DMS53 (cell line): ENCODE data around the gene GRM5.
"Not testable (repeated sequence)": the region's sequence is repeated elsewhere in the genome, so short reads cannot be mapped to it uniquely, and the experiment has no call there.

Experiments used
- DNase-seq: peaks from one replicate; lab custom pipeline; 2025; lab: John Stamatoyannopoulos, UW

The GRM5 gene

DNA sequence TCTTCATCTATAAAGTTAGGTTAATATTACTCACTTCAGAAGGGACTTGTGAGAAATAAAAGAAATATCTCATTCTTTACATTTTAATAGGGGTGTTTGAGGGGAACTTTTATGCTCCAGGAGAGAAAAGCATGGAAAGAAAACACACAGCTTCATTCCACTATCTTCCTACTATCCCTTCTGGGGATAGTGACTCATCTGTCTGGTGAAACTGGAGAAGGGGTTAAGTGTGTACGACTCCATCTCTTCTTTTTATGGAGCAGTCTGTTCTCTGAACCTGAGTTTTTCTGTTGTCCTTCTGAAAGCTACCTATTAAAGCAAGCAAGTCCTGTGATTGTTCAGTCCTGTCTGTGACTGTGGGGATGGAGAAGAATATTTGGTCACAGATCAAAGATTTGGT, 227.6 kb downstream of the GRM5 start:
- peak; percentile 63 for DNase-seq

DNA sequence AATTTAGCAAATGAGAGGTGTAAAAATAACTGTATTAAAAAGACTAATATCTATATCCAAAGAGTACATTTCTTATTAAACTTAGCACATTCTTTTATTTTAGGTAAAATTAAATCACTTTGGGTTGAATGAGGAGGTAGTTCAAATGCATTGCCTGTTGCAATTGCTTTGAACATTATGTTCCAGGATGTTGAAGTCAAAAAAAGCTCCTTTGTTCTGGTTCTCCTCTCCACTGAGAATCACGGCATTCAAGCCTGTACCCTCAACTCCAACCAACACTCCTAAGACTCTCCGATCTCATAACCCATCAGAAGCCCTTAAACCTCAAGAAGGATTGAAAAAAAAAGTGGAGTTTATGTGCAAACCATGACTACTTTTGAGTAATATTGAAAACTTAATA, 230.1 kb downstream of the GRM5 start:
- not testable (repeated sequence) for DNase-seq

DNA sequence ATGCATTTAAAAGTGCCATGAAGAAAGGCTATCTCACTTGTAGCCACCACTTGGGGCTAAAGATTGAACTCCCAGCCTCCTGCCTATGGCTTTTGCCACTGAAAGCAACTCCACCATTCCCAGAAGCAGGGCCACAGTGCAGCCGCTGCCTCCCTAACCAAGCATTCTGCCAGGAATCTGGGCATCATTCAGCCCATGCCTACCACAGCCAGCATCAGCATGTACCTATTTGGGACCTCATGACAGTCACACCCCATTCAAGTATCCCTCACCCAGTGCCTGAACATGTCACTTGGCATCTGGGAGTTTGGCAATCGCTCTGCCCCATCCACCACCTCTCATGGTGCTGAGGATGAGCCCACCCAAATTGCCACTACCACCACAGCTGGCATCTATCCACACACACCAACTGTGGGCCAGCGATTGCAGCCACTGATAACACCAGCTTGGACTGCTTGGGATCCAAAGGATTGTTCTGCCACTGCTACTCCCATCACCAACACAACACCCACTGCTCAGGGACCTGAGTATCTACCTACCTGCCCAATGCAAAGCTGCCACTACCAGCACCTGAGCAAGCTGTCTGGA, 234.4 kb downstream of the GRM5 start:
- DNase-seq, result no peak

DNA sequence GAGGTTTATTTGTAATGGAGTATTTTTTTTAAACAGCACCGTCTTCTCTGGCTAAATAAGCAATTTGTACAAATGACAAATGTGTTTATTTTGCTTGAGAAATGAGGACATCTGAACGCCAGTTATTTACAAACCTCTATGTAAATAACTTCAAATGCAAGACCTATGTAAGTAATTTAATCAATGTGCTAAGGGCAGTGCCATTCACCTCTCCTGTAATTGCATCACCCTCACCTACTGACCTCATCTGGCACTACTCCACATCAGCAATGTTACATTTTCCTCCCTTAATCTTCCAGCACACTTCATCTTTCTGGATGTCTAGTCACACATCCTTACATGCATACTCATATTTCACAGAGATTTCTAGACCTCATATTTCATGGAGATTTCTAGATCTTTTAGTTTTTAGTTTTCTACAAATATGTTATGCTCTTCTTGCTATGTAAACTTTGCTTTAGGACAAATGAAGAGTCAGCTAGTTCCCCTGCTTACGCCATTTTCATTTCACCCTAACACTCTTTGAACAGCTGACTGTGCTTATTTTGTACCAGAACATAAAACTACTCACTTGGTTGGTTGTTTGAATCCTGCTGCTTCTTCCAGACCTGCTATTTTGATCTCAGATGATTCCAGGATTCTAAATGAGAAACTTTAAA, 238.6 kb downstream of the GRM5 start:
- peak; percentile 65 for DNase-seq

DNA sequence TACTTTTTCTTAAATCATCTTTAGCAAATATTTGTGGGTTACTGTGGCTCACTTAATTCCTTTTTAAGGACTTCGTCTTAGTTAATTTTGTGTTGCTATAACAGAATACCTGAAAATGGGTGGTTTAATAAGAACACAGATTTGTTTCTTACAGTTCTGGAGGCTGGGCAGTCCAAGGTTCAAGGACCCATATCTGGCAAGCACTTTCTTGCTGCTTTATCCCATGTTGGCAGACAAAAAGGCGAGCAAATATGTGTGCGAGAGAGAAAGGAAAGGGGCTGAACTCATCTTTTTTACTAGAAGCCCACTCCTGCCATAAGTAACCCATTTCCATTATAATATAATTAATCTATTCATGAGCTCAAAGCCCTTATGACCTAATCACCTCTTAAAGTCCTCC, 246.2 kb downstream of the GRM5 start:
- no peak for DNase-seq

DNA sequence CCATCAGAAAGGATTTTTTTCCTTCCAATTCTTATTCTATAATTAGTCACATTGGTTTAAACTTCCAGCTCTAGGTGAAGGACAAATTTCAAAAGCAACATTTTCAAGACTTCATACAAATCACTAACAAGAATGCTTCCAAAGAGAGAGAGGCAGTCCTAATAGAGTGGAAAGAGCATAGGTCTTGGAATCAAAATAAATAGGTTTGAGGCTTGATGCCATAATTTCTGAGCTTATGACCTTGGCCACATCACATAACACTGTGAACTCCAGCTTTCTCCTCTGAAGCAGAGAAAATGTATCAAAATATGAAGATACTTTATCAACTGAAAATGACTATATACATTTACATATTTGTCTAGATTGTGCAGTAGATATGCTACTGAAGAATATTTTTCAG, 246.8 kb downstream of the GRM5 start:
- DNase-seq, result no peak

DNA sequence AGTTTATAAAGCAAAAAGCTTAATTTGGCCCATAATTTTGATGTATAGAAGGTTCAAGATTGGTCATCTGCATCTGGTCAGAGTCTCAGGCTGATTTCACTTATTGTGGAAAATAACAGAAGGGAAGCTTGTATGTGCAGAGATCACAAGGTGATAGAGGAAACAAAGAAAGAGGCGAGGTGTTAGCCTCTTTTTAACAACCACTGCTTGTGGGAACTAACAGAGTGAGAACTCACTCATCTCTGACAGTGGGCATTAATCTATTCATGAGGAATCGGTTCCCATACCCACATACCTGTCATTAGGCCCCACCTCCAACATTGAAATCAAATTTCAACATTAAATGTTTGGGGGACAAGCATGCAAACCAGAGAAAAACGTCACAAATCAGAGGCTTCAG, 250.3 kb downstream of the GRM5 start:
- no peak for DNase-seq

DNA sequence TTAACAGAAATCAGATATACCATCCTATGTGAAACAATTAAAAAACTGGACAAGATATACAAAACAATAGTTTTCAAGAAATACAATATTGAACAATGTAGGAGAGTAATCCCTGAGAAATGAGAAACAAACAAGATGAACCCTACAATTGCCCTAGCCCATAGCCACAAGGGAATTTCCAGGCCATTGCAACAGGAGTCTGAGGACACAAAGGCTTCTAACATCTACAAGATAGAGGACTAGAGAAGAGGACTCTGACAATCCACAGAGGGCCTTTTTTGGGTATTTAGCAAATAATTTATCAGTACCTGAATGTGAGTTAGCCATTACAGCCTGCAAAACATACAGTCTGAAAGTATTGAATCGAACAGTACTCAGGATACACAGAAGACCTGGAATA, 251.7 kb downstream of the GRM5 start:
- DNase-seq, result no peak

DNA sequence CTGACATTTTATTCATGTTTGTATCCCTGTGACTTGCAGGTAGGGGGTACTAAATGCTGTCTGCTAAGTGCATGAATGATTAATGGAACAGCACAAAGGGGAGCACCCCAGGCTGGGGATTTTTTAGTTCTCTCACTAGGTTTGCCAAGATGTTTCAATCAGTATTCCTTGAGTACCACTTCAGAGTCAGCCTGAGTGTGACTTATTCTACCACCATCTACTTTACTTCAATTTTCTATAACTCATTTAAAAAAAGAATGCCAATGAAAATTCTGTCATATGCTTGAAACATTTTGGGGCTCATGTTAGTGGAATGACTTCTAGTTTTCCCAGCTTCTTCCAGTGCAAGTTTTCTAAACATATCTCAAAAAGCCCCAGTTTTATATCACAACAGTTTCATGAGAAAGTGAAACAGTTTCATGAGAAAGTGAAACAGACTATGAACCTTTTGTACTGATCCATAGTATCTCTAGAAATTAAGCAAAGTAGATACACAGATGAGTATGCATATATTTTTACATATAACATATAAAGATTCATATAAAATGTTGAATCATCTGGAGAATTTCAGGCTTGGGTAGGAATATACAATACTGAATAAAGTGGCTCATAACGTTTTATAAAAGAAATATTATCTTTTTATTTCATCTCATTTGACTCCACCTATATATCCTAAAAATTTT, 252.4 kb downstream of the GRM5 start:
- no peak for DNase-seq

DNA sequence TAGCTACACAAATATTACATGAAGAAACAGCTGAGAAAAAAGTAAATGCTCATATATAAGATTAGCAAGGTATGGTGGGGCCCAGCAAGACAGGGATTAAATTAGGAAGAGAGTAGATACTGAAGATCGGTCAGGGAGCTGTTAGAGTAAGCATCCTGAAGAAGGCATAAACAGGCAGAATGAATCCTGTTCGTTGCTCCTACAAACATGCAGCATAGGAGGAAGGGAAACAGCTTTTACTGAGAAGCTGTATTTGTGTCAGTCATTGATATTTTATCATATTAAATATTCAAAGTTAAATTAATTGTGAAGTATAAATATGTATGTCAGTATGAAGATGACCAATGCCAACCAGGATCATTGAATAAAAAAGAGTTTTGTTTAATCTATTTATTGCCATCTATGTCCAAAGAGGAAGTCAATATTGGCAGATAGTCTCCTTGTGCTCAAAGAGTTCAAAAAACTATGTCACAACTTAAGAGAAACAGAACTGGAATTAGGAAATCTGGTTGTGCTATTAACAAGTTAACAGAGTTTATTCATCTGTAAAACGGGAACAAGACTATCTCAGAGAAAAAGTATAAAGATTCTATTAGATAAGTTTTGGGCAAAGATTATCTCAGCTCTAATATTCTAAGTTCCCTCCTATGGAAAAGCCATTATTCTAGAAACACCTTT, 255.2 kb downstream of the GRM5 start:
- DNase-seq, result no peak

DNA sequence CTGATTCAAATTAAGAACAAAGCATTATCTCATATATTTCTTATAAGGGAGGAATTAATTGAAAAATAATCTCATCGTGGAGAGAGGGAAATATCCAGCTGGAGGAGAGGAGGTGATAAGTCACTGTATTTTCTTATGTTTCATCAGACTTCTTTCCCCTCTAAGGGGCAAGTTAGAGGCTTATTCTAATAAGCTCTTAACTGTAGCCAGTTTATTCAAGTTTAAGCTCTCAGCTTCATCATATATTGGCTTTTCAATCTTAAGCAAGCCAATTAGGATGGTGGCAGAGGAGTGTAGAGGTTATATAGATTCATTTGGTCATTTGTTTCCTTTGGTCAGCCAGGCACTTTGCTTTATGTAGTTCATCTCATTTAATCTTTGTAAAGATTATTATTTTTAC, 256.7 kb downstream of the GRM5 start:
- no peak for DNase-seq

DNA sequence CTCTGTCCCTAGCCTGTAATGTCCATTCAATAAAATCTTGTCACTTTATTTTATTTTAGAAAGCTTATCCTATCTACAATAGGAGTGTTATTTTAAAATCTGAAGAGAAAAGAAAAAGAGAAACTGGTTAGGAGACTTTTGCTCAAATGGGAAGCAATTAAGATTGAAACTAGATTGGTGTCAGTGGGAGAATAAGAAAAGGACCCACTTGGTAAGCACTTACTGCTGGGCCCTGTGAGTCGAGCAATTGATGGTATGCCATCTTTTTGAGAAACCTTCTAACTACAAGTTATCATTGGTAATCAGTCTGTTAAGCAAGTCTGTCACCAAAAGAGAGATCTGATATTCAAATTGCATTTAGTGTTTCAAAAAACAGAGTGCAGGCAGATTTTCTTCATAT, 258.4 kb downstream of the GRM5 start:
- no peak for DNase-seq

DNA sequence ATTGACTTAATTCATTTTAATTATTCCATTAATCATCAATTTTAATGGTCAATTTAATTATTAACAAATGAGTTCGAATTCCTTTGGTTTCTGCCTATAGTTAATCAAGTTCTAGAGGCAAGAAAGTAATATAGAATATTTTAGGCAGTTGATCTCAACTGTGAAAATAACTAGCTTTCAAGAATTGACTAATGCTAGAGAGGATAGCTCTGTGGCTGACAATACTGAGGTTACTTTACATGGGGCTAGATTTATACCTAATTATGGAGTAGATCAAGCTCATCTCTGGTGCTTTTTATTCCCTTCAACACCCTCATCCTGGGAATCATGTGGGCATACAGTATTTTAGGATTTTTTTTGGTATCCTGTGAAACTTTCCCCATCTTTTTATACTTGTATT, 259.4 kb downstream of the GRM5 start:
- DNase-seq, result no peak

DNA sequence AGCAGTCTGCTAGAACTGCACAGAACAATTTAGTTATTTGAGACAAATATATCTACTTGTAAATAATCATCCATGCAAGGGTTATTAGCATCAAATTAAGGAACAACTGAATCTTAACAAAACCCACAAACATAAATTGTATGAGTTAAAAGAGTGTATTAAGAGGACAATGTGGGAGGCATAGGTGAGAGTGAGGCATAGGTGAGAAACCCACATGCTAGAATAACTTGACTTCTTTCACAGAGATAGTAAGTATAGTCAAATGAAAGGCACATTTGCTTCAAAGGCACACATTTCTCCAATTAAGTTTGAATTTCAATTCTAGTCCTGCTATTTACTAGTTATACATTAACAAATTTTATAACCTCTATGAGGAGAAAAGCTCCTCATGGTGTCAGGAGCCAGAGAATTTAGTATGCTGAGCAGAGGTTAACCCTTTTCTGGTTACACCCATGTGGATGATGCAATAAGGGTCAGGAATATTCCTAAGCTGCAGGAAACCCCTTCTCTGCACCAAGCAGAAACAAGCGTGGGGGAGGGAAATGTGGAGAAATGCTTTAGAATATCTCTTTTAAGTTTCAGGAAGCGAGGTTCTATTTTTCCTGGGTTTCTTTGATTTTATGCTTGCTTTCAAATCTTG, 264.2 kb downstream of the GRM5 start:
- DNase-seq, result peak; percentile 43

DNA sequence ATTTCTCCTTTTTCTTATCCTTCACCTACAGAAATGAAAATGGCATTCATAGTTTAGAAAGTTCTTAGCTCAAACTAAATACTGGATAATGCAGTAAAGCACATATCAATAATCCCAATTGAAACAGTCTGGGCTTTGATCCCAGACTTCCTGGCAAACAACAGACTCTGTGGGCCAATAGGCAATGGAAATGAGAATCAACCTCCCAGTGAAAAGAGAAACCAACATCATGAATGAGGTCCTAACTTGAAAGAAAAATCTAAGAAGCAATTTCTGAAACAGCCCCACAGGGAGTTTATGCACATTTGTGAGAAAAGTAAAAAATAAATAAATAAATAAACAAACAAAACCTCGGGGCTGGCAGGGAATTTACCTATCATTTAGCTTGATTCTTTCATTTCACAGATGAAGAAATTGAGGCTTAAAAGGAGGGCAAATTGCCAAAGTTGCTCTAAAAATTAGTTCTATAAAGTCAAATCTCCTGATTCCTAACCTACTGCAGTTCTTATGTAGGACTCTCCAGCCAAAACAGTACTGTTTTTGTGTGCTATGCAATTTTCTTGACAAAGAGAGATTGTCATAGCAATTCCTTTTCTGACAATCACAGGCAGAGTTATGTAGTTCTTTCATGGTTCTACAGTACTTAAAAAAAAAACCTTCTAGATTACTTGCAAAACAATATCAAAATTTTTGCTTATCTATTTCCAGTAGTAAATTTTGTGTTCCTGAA, 265.8 kb downstream of the GRM5 start:
- peak; percentile 15 for DNase-seq

DNA sequence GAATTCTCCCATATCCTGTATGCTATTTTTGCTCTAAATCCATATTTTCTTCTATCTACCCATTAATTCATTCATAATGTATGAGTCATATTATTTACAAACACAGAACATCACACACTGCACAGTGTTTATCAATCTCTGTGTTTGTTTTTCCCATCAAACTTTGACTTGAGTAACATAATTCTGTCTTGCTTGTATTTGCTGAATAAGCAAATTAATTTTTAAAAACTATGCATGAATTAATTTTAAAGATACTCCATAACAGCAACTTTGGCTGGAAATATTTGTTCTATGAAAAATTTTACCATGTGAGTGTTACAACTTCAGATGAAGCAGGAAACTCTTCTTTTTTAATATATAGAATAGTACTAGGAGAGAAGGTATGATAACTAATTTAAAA, 275.6 kb downstream of the GRM5 start:
- DNase-seq, result peak; percentile 16

DNA sequence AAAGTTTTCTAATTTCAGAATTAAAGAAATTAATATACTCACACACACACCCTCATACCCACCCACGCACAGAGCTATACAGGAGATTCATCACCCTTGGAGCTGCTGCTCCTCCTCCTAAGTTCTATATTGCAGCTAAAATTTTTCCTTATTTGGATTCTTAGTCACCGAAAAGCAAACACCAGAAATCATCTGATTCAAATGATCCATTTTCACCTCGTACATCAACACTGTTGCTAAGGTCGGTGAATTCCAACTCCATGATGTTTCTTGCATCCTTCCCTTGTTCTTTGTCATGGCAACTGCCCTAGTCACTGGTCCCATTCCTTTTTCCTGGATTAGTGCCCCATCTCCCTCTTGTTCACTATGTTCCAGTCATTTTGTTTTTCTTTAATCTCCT, 286.2 kb downstream of the GRM5 start:
- DNase-seq, result peak; percentile 83

DNA sequence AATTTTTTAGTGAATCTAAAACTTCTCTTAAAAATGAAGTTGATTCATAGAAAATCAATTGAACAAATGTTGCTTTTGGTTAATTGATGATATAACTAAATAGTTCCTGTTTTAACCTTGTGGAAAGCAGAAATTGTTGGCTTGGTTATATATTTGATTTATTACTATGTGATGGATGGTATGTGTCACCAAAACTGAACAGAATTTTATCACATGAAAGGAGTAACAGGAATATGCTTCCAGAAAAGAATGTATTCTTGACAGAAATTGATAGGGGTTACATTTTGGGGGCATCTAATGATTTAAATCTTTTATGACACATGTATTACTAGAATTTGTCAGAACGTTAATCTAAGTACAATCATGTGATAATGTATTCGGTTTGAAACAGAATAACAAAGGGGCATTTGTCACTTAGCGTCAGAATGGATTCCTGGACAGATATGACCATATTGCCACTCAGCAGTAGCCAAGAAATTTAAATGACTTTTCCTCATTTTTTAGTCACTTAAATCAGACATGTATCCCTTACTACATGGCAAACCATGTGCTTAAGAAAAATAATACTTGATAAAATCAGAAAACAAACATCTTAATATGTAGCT, 295.2 kb downstream of the GRM5 start:
- no peak for DNase-seq

DNA sequence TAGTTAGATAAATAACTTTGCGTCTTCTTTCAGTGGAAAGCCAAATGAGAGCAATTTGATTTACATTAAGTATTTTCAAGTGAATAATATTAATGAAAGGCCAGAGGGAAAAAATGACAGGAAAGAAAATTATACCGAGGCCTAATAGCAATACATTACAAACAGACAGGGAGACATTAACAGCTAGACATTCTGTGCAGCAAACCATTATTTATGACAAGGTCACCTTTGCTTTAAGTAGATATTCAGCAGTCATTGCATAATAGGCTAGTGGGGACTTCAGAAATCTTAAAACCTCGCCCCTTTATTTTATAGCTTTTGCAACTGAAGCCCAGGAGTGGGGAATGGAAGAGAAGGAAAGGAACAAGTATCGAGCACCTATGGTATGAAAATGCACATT, 321.6 kb downstream of the GRM5 start:
- no peak for DNase-seq

DNA sequence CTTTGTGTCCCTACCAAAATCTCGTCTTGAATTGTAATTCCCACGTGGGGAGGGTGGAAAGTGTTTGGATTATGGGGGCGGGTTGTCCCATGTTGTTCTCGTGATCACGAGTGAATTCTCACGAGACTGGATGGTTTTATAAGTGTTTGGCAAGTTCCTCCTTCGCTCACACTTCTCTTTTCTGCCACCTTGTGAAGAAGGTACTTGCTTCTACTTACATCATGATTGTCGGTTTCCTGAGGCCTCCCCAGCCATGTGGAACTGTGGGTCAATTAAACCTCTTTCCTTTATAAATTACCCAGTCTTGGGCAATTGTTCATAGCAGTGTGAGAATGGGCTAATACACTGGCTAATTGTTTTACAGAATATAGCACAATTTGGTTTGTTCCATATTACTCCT, 326.3 kb downstream of the GRM5 start:
- no peak for DNase-seq

DNA sequence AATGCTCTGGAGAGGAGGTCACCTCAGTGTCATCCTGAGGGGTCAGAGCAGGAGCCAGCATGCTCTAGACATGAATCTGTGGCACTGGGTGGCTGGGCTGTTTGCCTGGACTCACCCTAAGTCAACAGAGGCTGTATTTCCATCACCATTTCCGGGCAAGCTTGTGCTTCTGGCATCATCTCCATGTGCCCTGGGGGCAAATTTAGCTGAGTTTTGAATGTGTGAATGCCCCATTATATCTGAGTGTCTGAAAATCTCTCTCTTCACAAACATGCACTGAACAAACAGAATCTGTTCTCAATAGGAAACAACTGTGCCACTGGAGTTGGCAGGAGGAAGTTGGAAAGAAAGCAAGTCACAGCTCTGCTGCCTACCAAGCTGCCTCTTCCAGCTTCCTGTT, 356.2 kb downstream of the GRM5 start:
- peak; percentile 55 for DNase-seq

DNA sequence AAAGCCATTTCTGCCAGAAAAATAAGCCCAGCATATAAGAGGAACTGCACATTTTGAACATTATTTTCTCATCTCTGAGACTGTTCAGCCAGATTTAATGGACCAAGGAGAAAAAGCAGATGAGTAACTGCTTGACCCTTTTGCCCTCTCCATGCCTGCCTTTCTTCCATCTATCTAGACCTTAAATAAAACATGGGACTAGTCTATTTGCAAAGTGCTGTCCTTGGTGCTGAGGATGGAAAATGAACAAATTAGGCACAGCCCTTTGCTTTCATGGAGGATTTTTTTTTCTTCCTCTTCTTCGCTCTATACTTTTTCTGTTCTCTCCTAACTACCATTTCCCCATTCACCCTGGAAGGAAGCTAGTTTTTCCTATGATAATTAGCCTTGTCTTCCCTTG, 361.3 kb downstream of the GRM5 start:
- DNase-seq, result no peak
